B cell (primary cell): ENCODE data around the gene C4orf33. TPM values are rescaled to one million over a fixed set of nuclear protein-coding genes. Genes with fewer than 3 reads are reported as not detected.
A peak's percentile ranks its signal among the peaks of the same experiment; 100 is the strongest.

ENCODE experiments used
- ATAC-seq: fragments of 200-7000 bp; cut with Tn5 transposase; one replicate; pipeline ENCODE4 v1.10.0; 2021; ENCODE audit warnings: low read depth, mild to moderate bottlenecking, moderate number of reproducible peaks, moderate library complexity
- CTCF ChIA-PET: fragments of 350-600 bp; sonication (Branson Sonifier 250); formaldehyde crosslinking; loops from one replicate; lab custom pipeline; 2021; ENCODE audit warnings: antibody characterized with exemption, inconsistent platforms; lab: Charles Lee
- POLR2A ChIA-PET: fragments of 350-600 bp; sonication (Branson Sonifier 250); formaldehyde crosslinking; loops from one replicate; lab custom pipeline; 2021; ENCODE audit warnings: antibody characterized with exemption; lab: Charles Lee
- DNase-seq: peaks from one replicate; pipeline ENCODE4 v3.0.0; 2013
- H2AFZ ChIP-seq: 2 replicates; pipeline ENCODE4 v1.6.1; 2012; ENCODE audit warnings: mild to moderate bottlenecking, low read depth, low read length; ENCODE audit not compliant: insufficient read depth, poor library complexity, severe bottlenecking
- H3K27ac ChIP-seq, 2 donors: 1 replicate in 1 of 2; 2 replicates in 1 of 2; pipeline ENCODE4 v1.5.1; 2012 to 2013; ENCODE audit warnings: low read length in 2 of 2, mild to moderate bottlenecking in 2 of 2, moderate library complexity in 1 of 2
- H3K27me3 ChIP-seq, 4 experiments: fragments of 200-600 bp in 1 of 4; sonication (generic) in 1 of 4; replicated peaks in 1 of 4; 1 replicate in 2 of 4; 2 replicates in 2 of 4; pipeline versions ENCODE4 v1.6.1 to v1.7.0; 2013 to 2016; ENCODE audit warnings: low read length in 3 of 4, mild to moderate bottlenecking in 2 of 4, mixed read lengths in 1 of 4, moderate library complexity in 1 of 4; ENCODE audit not compliant: insufficient read depth in 4 of 4, control insufficient read depth in 3 of 4; ENCODE audit errors: control extremely low read depth in 1 of 4
- H3K36me3 ChIP-seq, 2 experiments: replicated peaks in 1 of 2; 1 replicate in 1 of 2; 2 replicates in 1 of 2; pipeline versions ENCODE4 v1.6.1 to v1.7.1; 2013; ENCODE audit warnings: low read length in 1 of 2; ENCODE audit not compliant: insufficient read depth in 2 of 2, control insufficient read depth in 1 of 2; ENCODE audit errors: control extremely low read depth in 1 of 2, extremely low read depth in 1 of 2
- H3K4me1 ChIP-seq, 2 donors: fragments of 200-600 bp in 1 of 2; sonication (generic) in 1 of 2; 1 replicate in 1 of 2; 2 replicates in 1 of 2; pipeline versions ENCODE4 v1.5.1 to v1.6.1; 2013 to 2017; ENCODE audit warnings: low read length in 2 of 2; ENCODE audit not compliant: control insufficient read depth in 2 of 2, insufficient read depth in 2 of 2
- H3K4me2 ChIP-seq: replicated peaks from 2 replicates; pipeline ENCODE3; 2012; ENCODE audit warnings: mild to moderate bottlenecking, low read depth, low read length; ENCODE audit not compliant: poor library complexity, severe bottlenecking
- H3K4me3 ChIP-seq, 5 experiments: fragments of 200-600 bp in 1 of 5; sonication (generic) in 1 of 5; 1 replicate in 3 of 5; 2 replicates in 2 of 5; pipeline versions ENCODE4 v1.5.1 to v1.7.0; 2011 to 2016; ENCODE audit warnings: low read length in 4 of 5, mild to moderate bottlenecking in 4 of 5, low read depth in 2 of 5, control low read depth in 1 of 5, moderate library complexity in 1 of 5; ENCODE audit not compliant: insufficient read depth in 1 of 5; ENCODE audit errors: control extremely low read depth in 1 of 5, extremely low read depth in 1 of 5
- H3K79me2 ChIP-seq: fragments of 200-600 bp; sonication (generic); one replicate; pipeline ENCODE4 v1.6.0; 2016; ENCODE audit warnings: low read length; ENCODE audit not compliant: control insufficient read depth, insufficient read depth
- H3K9ac ChIP-seq: fragments of 200-600 bp; sonication (generic); 2 replicates; pipeline ENCODE4 v1.6.1; 2017; ENCODE audit warnings: mild to moderate bottlenecking, low read length, moderate library complexity
- H3K9me3 ChIP-seq, 3 donors: one replicate each; pipeline versions ENCODE4 v1.6.1 to v1.7.1; 2013; ENCODE audit warnings: low read length in 2 of 3; ENCODE audit not compliant: control insufficient read depth in 2 of 3, insufficient read depth in 1 of 3; ENCODE audit errors: control extremely low read depth in 1 of 3
- H4K20me1 ChIP-seq: 2 replicates; pipeline ENCODE4 v1.6.0; 2012; ENCODE audit warnings: mild to moderate bottlenecking, low read length; ENCODE audit not compliant: insufficient read depth, control insufficient read depth, poor library complexity, severe bottlenecking
- H3K27ac Mint-ChIP-seq: one replicate; pipeline ENCODE4 v1.8.0; 2021; ENCODE audit warnings: mixed read lengths
- H3K27me3 Mint-ChIP-seq: one replicate; pipeline ENCODE4 v1.8.0; 2021; ENCODE audit warnings: mixed read lengths
- H3K4me1 Mint-ChIP-seq: one replicate; pipeline ENCODE4 v1.8.0; 2021; ENCODE audit warnings: mixed read lengths
- H3K4me3 Mint-ChIP-seq: one replicate; pipeline ENCODE4 v1.8.0; 2021; ENCODE audit warnings: mixed read lengths
- H3K9me3 Mint-ChIP-seq: one replicate; pipeline ENCODE4 v1.8.0; 2022; ENCODE audit warnings: mixed read lengths; ENCODE audit not compliant: insufficient read depth
- CTCF ChIP-seq: fragments of 200-600 bp; IDR thresholded peaks from one replicate; pipeline ENCODE4 v1.8.0; 2022; ENCODE audit warnings: antibody characterized with exemption, mild to moderate bottlenecking
- EZH2 ChIP-seq: IDR thresholded peaks from 2 replicates; pipeline ENCODE4 v1.6.1; 2012; ENCODE audit warnings: borderline replicate concordance, low read depth, mild to moderate bottlenecking, moderate library complexity, low read length; ENCODE audit not compliant: insufficient read depth, poor library complexity, severe bottlenecking
- WGBS: methylation state at CpG from one replicate; pipeline ENCODE4 v1.1.5; 2013; ENCODE audit warnings: missing lambda C conversion rate; ENCODE audit not compliant: insufficient coverage; 5-methylcytosine and 5-hydroxymethylcytosine counted together
- intact Hi-C: fragments of 100-400 bp; cut with micrococcal nuclease; formaldehyde crosslinking; loops from one replicate; pipeline ENCODE4 v1.10.0; 2022
- polyA plus RNA-seq: library from polyadenylated mRNA; depleted of rRNA; stranded (reverse); fragments of >200 nt; gene quantifications from 2 replicates; pipeline ENCODE4 v1.2.3, GENCODE V29; 2012
- total RNA-seq, 2 donors: library from RNA; stranded (reverse); fragments of 120-200 nt in 1 of 2; gene quantifications; 1 replicate in 1 of 2; 2 replicates in 1 of 2; pipeline versions ENCODE4 v1.2.3 to v1.2.4, GENCODE V29; 2013 to 2022

C4orf33 gene
- total and polyA plus RNA-seq, 2 donors (not counting 1 experiment from before 2014, with no cell fraction given), result 9.0 to 9.5 TPM

DNA sequence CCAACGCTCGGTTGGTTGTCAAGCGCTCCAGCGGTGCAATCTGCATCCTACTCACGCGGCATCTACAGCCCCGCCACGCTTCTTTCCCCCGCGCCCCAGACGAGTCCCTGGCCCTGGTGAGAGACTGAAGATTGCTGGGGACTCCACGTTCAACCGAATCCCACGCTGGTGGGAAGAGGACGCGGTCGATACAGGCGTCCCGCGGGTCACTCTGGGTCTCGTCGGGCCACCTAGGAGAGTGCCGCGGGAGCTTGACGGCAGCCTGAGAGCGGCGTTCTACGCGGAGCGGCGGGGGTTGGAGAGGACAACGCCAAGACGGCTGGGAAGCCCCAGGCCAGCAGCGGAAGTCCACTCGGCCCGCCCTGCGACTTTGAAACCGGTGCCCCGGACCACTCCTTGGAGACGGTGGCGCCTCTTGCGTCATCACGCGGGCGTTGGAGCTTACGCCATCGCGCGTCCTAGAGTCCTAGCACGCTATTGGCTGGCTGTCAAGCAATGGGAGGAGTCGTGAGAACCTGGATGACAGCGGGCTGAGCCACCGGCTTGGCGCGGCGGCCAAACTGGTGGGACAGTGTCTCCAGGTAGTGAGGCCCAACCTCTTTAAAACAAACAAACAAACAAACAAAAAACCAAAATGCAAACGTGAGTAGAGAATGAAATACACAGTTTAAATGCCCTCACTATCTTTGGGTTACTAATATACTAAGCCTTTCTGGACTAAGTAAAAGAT lies 2.6 kb upstream of the C4orf33 start, which contains the start of gene SCLT1:
SCLT1 (minus strand) TSS at position 349 of the 730 bp plus-strand sequence. CDS start 436 bp downstream, outside the sequence.
- H3K36me3 ChIP-seq, result peaks cover 0 to 1% of the 10 kb centered on the region in 2 experiments
- no peaks in the 10 kb centered on the region for H3K9me3 ChIP-seq
- ATAC-seq (peak; percentile 95), DNase-seq (peak; percentile 97)
- under 1% methylated on average over 54 of the region's 57 CpGs for WGBS
- peaks cover 22 to 43% of the 10 kb centered on the region in 2 donors for H3K4me1 ChIP-seq
- no peaks in the 10 kb centered on the region for H3K27me3 ChIP-seq
- intact Hi-C loops, result loop anchor here (1.0 to 5.0 kb wide), 5 partner anchors 24 to 1211 kb away; partner anchors contain the start of gene PLK4
- ChIA-PET POLR2A (interaction anchor here (1.0 kb wide), 1 partner anchor 281 kb away, joined by 4 read pairs; no protein-coding TSS in a partner anchor), CTCF (interaction anchor here (1.1 to 1.6 kb wide), 2 partner anchors 17 to 231 kb away, joined by 4 to 6 read pairs; no protein-coding TSS in a partner anchor)
- H3K79me2 ChIP-seq, result peaks cover 58% of the 10 kb centered on the region
- H3K4me2 ChIP-seq, result peak within 1 kb of the TSS; percentile 77
- peak within 1 kb of the TSS; percentile 85 for H2AFZ ChIP-seq
- H3K9ac ChIP-seq, result peak within 1 kb of the TSS; percentile 85
- H3K4me3 Mint-ChIP-seq, result no peak within 1 kb of the TSS
- TF ChIP-seq EZH2 (no peak), CTCF (no peak)
- no peaks in the 10 kb centered on the region for H4K20me1 ChIP-seq
- H3K27ac ChIP-seq, result peak within 1 kb of the TSS; percentile 95 to 96
- no peaks in the 10 kb centered on the region for H3K27me3 Mint-ChIP-seq
- H3K9me3 Mint-ChIP-seq, result no peaks in the 10 kb centered on the region
- H3K27ac Mint-ChIP-seq, result no peak within 1 kb of the TSS
- peaks cover 46% of the 10 kb centered on the region for H3K4me1 Mint-ChIP-seq
- H3K4me3 ChIP-seq, result peak within 1 kb of the TSS; percentile 79 to 98 (median 95)

DNA sequence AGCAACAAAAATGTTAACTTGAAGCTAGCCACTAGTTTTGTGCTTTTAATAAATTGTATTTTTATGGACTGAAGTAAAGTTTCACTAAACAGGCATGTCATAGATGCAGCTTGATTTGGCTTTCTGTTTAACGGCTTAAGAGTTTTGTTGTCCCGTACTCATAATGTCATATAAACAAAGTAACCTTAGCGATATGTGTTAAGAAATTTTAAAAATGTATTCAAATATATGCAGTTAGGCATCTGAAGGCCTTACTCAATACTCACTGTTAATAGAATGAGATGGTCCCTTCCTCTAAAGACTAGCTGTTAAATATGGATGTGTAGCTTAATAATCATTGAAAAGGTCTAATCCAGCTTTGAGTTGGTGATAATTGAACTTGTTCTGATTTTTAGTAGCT lies 1.6 kb upstream of the C4orf33 start:
- H3K4me1 ChIP-seq, result peaks cover 22 to 43% of the 10 kb centered on the region in 2 donors
- no peak for TF ChIP-seq EZH2
- intact Hi-C loops, result loop anchor here (5.0 kb wide), 2 partner anchors 177 to 1212 kb away; partner anchors contain the start of gene PLK4

More for the DNA sequence above, 1.6 kb upstream of the C4orf33 start:
- no peaks in the 10 kb centered on the region for H4K20me1 ChIP-seq
- no CpG with 5 or more reads among the region's 3 CpGs for WGBS
- peak overlapping the region; percentile 77 for H3K4me2 ChIP-seq
- Mint-ChIP-seq H3K9me3 (no peaks in the 10 kb centered on the region), H3K4me3 (no peak overlapping the region), H3K27ac (no peak overlapping the region), H3K27me3 (no peaks in the 10 kb centered on the region), H3K4me1 (peaks cover 37% of the 10 kb centered on the region)
- no peaks in the 10 kb centered on the region for H3K9me3 ChIP-seq
- no peaks in the 10 kb centered on the region for H3K27me3 ChIP-seq
- H3K9ac ChIP-seq, result peak overlapping the region; percentile 85
- ChIA-PET POLR2A (no interaction called here), CTCF (no interaction called here)
- ATAC-seq (no peak), DNase-seq (no peak)
- peak overlapping the region in 1 of 5 experiments; percentile 79 for H3K4me3 ChIP-seq
- no peak overlapping the region for H2AFZ ChIP-seq
- peaks cover 53% of the 10 kb centered on the region for H3K79me2 ChIP-seq
- peaks cover 0 to 1% of the 10 kb centered on the region in 2 experiments for H3K36me3 ChIP-seq
- H3K27ac ChIP-seq, result peak overlapping the region; percentile 7 to 96
